Right lobe of liver (tissue), 4 donors: Measurements from ENCODE around the gene COPB2.

Experiments
- CTCF ChIP-seq, 4 donors: fragments of 200-600 bp in 3 of 4; fragments of 450-650 bp in 1 of 4; IDR thresholded peaks; one replicate each; pipeline versions ENCODE4 v1.5.1 to v1.8.0; 2016 to 2022; ENCODE audit warnings: antibody characterized with exemption in 4 of 4, mild to moderate bottlenecking in 2 of 4
- POLR2A ChIP-seq: fragments of 450-650 bp; IDR thresholded peaks from one replicate; pipeline ENCODE4 v1.6.1; 2017; ENCODE audit warnings: antibody characterized with exemption, mild to moderate bottlenecking
- donor health status: DM: no; HTN: no; CAD: no.
- donor health status: DM: no; HTN: no; CAD: no.
- donor health status: DM: no; HTN: yes; CAD: no.

GRCh38 chr3:139346771-139347170, 42.7 kb downstream of the COPB2 start:
- TF ChIP-seq CTCF (IDR thresholded peaks at IDR 0.05), result no peak
- TF ChIP-seq POLR2A, result no peak
